Brain microvascular endothelial cell (primary cell): Measurements from ENCODE around the gene VWA2.

ENCODE experiments used
- DNase-seq: peaks from one replicate; pipeline ENCODE4 v3.0.0-alpha.2; 2020
- H3K27ac ChIP-seq: fragments of 250-450 bp; sonication (Bioruptor Pico); 2 replicates; pipeline ENCODE4 v1.5.1; 2020; ENCODE audit warnings: mild to moderate bottlenecking, moderate library complexity
- H3K27me3 ChIP-seq: fragments of 250-450 bp; sonication (Bioruptor Pico); replicated peaks from 2 replicates; pipeline ENCODE4 v1.5.1; 2020; ENCODE audit warnings: mild to moderate bottlenecking
- H3K36me3 ChIP-seq: fragments of 250-450 bp; sonication (Bioruptor Pico); replicated peaks from 2 replicates; pipeline ENCODE4 v1.5.1; 2020; ENCODE audit warnings: mild to moderate bottlenecking
- H3K4me3 ChIP-seq: 2 replicates; pipeline ENCODE4 v1.5.1; 2011; ENCODE audit warnings: low read depth, mild to moderate bottlenecking, control low read depth, low read length, moderate library complexity
- in situ Hi-C: cut with HindIII; loops from 2 replicates; pipeline ENCODE4 v1.10.0; 2017; ENCODE audit warnings: low sequenced_read_pairs, low pct_ligation_motif_present
- TF ChIP-seq, protein P1 (sequence below): IDR thresholded peaks from 2 replicates; pipeline ENCODE4 v1.5.1; 2011; ENCODE audit warnings: low read depth, mild to moderate bottlenecking, moderate library complexity, low read length, control low read depth, inconsistent platforms; ENCODE audit errors: missing control alignments

VWA2 gene

DNA sequence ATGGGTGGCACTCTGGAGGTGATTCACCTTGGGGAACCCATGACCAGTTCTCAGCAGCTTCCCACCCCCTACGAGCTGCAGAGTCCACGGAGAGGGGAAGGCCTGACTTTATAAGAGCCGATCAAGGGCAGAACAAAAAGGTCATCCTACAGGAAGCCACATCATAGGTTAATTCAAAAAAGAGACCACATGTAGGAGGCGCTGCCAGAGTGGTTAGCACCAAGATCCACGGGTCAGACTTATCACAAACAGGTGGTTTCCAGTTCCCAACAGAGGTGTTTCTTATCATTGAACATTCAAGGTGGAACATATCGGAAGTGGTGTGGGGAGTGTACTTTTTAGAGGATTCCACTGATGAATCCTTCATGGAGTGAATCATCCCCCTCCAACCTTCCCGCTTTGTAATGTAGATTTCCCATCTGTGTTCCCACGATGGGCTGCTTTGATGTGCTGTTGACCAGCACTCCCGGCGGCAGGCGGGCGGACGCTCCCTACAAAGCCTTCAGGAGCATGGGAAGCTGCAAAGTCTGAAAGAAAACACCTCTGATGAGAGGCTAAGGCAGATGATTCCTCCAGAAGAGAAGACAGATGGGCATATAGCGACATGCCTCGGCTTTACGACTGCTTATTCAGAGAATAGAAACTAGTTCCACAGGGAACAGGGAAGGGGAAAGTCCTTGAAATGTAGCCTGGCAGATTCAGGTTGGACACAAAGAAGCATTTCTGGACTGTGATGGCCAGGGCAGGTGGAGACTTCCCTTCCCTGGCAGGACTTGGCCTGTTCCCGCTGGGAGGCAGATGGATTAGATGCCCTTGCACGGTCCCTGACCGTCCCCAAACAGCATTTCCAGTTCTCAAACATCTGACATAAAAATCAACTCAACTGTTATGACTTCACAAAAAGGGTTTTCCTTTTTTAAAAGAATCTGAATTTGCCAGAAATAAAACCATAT is 98.7 kb downstream of the VWA2 start:
- DNase-seq, result no peak
- Histone ChIP-seq H3K36me3 (no peaks in the 10 kb centered on the region), H3K27me3 (no peaks in the 10 kb centered on the region), H3K27ac (no peak overlapping the region), H3K4me3 (no peak overlapping the region)
- TF ChIP-seq, protein P1, sequence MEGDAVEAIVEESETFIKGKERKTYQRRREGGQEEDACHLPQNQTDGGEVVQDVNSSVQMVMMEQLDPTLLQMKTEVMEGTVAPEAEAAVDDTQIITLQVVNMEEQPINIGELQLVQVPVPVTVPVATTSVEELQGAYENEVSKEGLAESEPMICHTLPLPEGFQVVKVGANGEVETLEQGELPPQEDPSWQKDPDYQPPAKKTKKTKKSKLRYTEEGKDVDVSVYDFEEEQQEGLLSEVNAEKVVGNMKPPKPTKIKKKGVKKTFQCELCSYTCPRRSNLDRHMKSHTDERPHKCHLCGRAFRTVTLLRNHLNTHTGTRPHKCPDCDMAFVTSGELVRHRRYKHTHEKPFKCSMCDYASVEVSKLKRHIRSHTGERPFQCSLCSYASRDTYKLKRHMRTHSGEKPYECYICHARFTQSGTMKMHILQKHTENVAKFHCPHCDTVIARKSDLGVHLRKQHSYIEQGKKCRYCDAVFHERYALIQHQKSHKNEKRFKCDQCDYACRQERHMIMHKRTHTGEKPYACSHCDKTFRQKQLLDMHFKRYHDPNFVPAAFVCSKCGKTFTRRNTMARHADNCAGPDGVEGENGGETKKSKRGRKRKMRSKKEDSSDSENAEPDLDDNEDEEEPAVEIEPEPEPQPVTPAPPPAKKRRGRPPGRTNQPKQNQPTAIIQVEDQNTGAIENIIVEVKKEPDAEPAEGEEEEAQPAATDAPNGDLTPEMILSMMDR, result no peak
- in situ Hi-C loops, result no loop called here

DNA sequence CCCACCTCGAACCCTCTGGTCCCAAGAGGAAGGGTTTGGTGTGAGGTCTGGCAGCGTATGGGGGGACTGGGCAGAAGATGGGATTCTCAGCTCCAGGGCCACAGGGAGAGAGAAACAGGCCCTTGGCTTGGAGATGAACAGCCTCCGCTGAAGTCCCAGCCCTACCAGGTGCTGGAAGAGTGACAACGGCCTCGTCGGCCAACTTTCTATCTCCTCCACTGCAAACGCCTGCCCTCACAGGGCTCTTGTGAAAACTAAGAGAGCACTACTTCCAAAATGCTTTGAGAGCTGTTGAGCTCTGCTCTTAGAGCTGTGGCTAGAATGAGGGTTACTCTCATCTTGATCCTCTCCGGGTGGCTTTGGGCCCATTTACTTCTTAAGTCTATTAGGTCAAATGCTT is 101.8 kb downstream of the VWA2 start:
- Histone ChIP-seq H3K27ac (no peak overlapping the region), H3K4me3 (no peak overlapping the region), H3K27me3 (no peaks in the 10 kb centered on the region), H3K36me3 (no peaks in the 10 kb centered on the region)
- TF ChIP-seq, protein P1, result no peak
- in situ Hi-C loops, result no loop called here
- DNase-seq, result no peak
